Kidney epithelial cell (primary cell): ENCODE data around the gene ADCY3. TPM values are rescaled to one million over a fixed set of nuclear protein-coding genes. Genes with fewer than 3 reads are reported as not detected.

ENCODE experiments used
- DNase-seq: peaks from one replicate; pipeline ENCODE4 v3.0.0-alpha.2; 2010; ENCODE audit warnings: low read depth
- H3K27me3 ChIP-seq: 2 replicates; pipeline ENCODE4 v1.6.0; 2011; ENCODE audit warnings: low read length; ENCODE audit not compliant: control insufficient read depth, insufficient read depth
- H3K36me3 ChIP-seq: 2 replicates; pipeline ENCODE4 v1.5.1; 2011; ENCODE audit warnings: low read length; ENCODE audit not compliant: control insufficient read depth, insufficient read depth
- H3K4me3 ChIP-seq: 2 replicates; pipeline ENCODE4 v1.5.1; 2011; ENCODE audit warnings: low read depth, mild to moderate bottlenecking, control low read depth, low read length
- CTCF ChIP-seq: IDR thresholded peaks from 2 replicates; pipeline ENCODE4 v1.5.1; 2011; ENCODE audit warnings: mild to moderate bottlenecking, moderate library complexity, low read length, control low read depth, inconsistent platforms; ENCODE audit not compliant: insufficient read depth, poor library complexity, severe bottlenecking
- total RNA-seq: library from RNA; depleted of rRNA; stranded (reverse); fragments of >200 nt; gene quantifications from 2 replicates; pipeline ENCODE4 v1.2.3, GENCODE V29; 2015

The ADCY3 gene
- total RNA-seq, 1 donor from 2014 or later, result 24.5 TPM

- H3K36me3 ChIP-seq, result no peaks in the 10 kb centered on the region
- H3K27me3 ChIP-seq, result no peaks in the 10 kb centered on the region
- no peak for DNase-seq
- no peak overlapping the region for H3K4me3 ChIP-seq
- TF ChIP-seq CTCF, result no peak
Measured at GRCh38 chr2:24788816-24789215, 131.2 kb downstream of the ADCY3 start.

GRCh38 chr2:24787532-24787931 lies 132.5 kb downstream of the ADCY3 start:
- Histone ChIP-seq H3K36me3 (no peaks in the 10 kb centered on the region), H3K27me3 (no peaks in the 10 kb centered on the region), H3K4me3 (no peak overlapping the region)
- no peak for DNase-seq
- TF ChIP-seq CTCF, result no peak

- H3K4me3 ChIP-seq, result no peak overlapping the region
- no peaks in the 10 kb centered on the region for H3K36me3 ChIP-seq
- H3K27me3 ChIP-seq, result no peaks in the 10 kb centered on the region
- DNase-seq, result no peak
- TF ChIP-seq CTCF, result no peak
Measured at GRCh38 chr2:24785671-24786321, 134.2 kb downstream of the ADCY3 start.

- TF ChIP-seq CTCF, result no peak
- Histone ChIP-seq H3K36me3 (no peaks in the 10 kb centered on the region), H3K27me3 (no peaks in the 10 kb centered on the region), H3K4me3 (no peak overlapping the region)
- DNase-seq, result no peak
Measured at GRCh38 chr2:24783641-24784040, 136.4 kb downstream of the ADCY3 start.

- no peak for DNase-seq
- no peaks in the 10 kb centered on the region for H3K27me3 ChIP-seq
- H3K36me3 ChIP-seq, result no peaks in the 10 kb centered on the region
- TF ChIP-seq CTCF, result no peak
- no peak overlapping the region for H3K4me3 ChIP-seq
Measured at GRCh38 chr2:24779116-24779515, 140.9 kb downstream of the ADCY3 start.

GRCh38 chr2:24774373-24774772 lies 145.7 kb downstream of the ADCY3 start:
- DNase-seq, result no peak
- TF ChIP-seq CTCF, result no peak
- no peaks in the 10 kb centered on the region for H3K36me3 ChIP-seq
- H3K4me3 ChIP-seq, result no peak overlapping the region
- no peaks in the 10 kb centered on the region for H3K27me3 ChIP-seq
